Measurements from ENCODE around the gene TFF2. TPM values are rescaled to one million over a fixed set of nuclear protein-coding genes. Genes with fewer than 3 reads are reported as not detected.

TFF2 gene
- total RNA-seq, 1 donor, result not detected

DNA sequence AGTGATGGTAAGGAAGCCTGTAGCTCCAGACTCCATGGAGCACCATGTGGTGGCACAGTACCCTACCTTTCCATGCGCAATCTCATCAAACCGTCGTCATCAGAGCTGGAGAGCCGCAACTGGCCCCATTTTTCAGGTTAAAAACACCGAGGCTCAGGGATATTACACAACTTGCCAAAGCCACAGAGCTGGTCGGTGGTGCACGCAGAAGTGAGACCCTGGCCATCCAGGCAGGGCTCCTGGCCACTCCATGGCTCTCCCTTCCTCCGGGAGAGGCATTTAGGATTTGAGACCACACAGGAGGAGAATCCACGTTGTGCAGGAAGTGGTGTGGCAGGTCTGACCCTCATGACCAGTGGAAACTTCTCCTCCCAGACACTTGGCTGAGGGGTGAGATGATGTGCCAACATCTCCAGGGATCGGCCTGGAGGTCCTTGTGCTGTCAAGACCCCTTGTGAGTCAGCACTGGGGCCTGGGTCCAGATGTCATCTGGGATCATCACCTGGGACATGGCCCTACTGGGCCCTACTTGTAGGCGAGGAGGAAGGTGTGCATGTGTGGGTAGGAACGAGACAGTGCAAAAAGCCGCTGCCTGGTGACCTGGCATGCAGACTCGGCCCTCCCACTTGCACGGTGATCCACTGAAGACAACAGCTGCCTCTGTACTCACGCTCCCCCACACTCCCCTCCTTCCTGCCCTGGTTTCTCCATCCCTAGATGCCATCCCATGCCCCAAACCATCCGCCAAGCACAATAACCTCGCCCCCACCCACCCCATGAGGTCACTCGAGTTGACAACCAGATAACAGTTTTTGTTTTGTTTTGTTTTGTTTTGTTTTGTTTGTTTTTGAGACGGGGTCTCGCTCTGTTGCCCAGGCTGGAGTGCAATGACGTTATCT is 46.0 kb downstream of the TFF2 start:
- H3K9me3 ChIP-seq (ENCODE audit: low read depth, low read length), result no peaks in the 10 kb centered on the region
- no peak overlapping the region for H3K4me3 ChIP-seq (ENCODE audit: low read length)
- no peaks in the 10 kb centered on the region for H3K27me3 ChIP-seq (ENCODE audit: insufficient read depth, low read length)
- H3K4me1 ChIP-seq (ENCODE audit: insufficient read depth, low read length), result peaks cover 28% of the 10 kb centered on the region

DNA sequence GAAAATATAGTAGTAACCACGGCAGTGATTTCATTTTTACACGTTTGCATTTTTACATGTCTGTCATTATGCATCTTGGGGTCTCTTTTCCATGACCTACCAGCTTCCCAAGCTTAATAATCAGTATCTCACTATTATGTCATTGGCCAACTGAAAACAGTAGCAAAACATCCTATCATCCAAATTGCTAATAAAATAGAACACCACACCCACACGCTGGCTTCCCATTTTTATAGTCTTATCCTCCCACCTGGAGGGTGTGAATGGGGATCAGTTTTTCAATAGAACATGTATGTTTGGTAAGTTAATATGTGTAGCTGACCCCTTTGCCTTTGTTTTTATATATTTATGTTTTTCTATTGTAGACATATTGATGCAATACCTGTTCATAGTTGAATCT is 47.4 kb downstream of the TFF2 start:
- H3K4me3 ChIP-seq (ENCODE audit: low read length), result no peak overlapping the region
- H3K4me1 ChIP-seq (ENCODE audit: insufficient read depth, low read length), result peaks cover 23% of the 10 kb centered on the region
- H3K27me3 ChIP-seq (ENCODE audit: insufficient read depth, low read length), result no peaks in the 10 kb centered on the region

DNA sequence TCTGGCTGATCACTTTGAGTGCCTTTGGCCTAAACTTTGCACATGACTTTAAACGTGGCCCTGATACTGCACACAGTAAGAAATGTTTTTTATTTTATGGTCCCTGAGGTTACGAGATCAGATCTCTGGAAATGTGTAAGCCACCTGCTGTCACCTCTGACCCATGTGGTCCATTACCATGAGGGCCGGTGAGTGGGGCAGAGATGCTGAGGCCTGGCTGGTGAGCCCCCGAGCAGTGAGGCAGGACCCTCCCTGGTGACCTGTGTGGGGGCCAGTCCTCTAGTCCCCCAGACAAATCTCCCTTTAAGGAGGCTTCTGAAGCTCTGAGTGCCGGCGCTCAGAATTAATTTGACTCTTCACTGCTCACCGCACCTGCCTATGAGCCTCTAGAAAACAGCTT is 48.0 kb downstream of the TFF2 start:
- H3K27me3 ChIP-seq (ENCODE audit: insufficient read depth, low read length), result no peaks in the 10 kb centered on the region
- no peaks in the 10 kb centered on the region for H3K9me3 ChIP-seq (ENCODE audit: low read depth, low read length)
- peaks cover 17% of the 10 kb centered on the region for H3K4me1 ChIP-seq (ENCODE audit: insufficient read depth, low read length)
- H3K4me3 ChIP-seq (ENCODE audit: low read length), result no peak overlapping the region

More for the DNA sequence above, 47.4 kb downstream of the TFF2 start:
- H3K9me3 ChIP-seq (ENCODE audit: low read depth, low read length), result no peaks in the 10 kb centered on the region

DNA sequence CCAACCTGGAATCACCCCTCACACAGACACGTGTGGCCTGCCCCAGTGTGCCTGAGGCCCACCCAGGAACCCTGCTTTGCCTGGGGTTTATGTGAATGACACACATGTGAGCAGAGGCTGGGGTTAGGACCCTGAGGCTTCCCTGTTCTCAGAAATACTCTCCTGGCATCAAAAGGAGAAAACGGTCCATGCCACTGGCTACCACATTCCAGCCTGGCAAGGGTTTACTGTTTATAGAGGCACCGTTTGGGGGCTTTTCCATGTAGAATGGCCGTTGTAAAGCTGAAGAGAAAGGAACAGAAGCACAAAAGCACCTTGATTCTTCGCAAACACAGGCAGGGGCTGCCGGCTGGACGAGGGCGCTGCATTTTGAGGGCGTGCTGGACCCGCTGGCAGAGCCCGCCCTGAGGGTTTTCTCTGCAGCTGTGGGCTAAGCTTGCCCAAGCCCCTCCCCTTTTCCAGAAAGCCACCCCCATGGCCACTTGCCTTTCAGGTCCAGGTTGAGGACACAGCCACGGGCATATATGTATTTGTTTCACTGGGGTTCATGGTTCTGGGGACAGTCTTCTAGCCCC is 48.6 kb downstream of the TFF2 start:
- no peaks in the 10 kb centered on the region for H3K27me3 ChIP-seq (ENCODE audit: insufficient read depth, low read length)
- H3K4me3 ChIP-seq (ENCODE audit: low read length), result no peak overlapping the region
- H3K9me3 ChIP-seq (ENCODE audit: low read depth, low read length), result no peaks in the 10 kb centered on the region
- peaks cover 17% of the 10 kb centered on the region for H3K4me1 ChIP-seq (ENCODE audit: insufficient read depth, low read length)

DNA sequence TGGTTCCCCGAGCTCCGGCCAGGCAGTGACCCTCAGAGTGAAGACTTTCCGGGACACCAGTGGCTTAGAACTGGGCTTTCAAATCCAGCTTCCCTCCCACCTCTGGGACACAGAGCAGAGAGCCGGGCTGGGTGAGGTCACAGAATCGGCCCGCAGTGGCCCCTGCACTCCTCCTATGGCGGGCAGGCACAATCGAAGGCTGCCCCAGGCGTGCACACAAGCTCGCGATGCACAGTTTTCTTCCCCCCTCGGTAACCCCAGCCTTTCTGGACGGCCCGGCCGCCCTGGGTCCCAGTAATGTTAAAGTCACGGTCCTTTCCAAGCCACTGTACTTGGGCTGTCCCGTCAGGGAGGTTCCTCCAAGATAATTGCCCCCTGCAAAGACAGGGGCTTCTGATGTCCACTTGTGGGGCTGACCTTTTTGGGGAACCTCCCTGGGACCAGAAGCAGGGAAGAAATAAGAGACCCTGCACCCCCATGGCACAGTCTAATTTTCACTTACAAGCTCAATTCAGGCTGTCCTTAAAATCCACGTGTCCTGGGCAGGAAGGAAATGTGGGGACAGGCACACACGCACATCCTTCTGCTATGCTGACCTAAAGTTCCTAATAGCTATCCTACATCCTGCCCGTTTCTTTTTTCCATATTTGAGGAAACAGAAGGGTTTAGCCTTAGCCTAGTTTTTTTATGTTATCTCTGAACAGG is 49.3 kb downstream of the TFF2 start:
- no peaks in the 10 kb centered on the region for H3K9me3 ChIP-seq (ENCODE audit: low read depth, low read length)
- peaks cover 13% of the 10 kb centered on the region for H3K4me1 ChIP-seq (ENCODE audit: insufficient read depth, low read length)
- no peak overlapping the region for H3K4me3 ChIP-seq (ENCODE audit: low read length)
- H3K27me3 ChIP-seq (ENCODE audit: insufficient read depth, low read length), result no peaks in the 10 kb centered on the region

DNA sequence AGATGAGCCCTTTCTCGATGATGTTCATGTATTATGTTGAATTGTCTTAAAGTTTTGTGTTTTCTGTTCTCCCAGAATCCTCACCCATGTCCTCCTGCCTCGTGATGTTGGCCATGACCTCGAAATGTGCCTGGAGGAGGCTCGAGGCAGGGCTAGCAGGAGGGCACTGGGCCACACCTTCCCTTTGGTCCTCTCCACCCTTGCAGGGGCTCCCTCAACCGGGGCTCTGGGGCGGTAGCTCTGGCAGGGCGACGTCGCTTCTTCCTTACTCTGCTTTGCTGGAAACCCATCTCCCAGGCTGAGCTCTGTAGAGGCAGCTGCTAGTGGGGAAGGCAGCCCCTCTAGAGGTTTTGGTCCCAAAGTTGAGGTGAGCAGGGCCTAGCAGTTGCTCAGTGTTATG is 49.8 kb downstream of the TFF2 start:
- no peak overlapping the region for H3K4me3 ChIP-seq (ENCODE audit: low read length)
- no peaks in the 10 kb centered on the region for H3K9me3 ChIP-seq (ENCODE audit: low read depth, low read length)
- H3K4me1 ChIP-seq (ENCODE audit: insufficient read depth, low read length), result peaks cover 13% of the 10 kb centered on the region
- H3K27me3 ChIP-seq (ENCODE audit: insufficient read depth, low read length), result no peaks in the 10 kb centered on the region

DNA sequence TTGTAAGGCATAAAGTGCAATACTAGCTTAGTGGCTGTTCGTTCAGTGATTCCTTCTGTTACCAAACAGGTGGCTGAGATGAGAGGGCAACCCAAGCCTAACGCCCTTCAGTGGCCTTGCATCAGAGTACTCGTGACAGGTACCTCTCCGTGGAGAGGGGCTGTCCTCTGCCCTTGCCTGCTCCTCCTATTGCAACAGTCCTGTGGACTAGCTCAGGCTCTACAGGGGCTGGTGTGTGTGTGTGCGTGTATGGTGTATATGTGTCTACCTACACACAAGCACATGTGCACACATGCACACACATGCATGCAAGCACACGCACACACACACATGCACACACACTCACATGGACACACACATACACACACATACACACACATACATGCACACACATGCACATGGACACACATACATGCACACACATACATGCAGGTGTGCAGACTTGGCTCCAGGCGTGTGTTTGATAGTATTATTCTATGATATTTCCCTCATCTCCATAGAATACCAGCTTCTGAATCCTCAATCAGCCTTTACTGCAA is 50.7 kb downstream of the TFF2 start:
- peaks cover 13% of the 10 kb centered on the region for H3K4me1 ChIP-seq (ENCODE audit: insufficient read depth, low read length)
- H3K9me3 ChIP-seq (ENCODE audit: low read depth, low read length), result no peaks in the 10 kb centered on the region
- no peaks in the 10 kb centered on the region for H3K27me3 ChIP-seq (ENCODE audit: insufficient read depth, low read length)
- no peak overlapping the region for H3K4me3 ChIP-seq (ENCODE audit: low read length)

DNA sequence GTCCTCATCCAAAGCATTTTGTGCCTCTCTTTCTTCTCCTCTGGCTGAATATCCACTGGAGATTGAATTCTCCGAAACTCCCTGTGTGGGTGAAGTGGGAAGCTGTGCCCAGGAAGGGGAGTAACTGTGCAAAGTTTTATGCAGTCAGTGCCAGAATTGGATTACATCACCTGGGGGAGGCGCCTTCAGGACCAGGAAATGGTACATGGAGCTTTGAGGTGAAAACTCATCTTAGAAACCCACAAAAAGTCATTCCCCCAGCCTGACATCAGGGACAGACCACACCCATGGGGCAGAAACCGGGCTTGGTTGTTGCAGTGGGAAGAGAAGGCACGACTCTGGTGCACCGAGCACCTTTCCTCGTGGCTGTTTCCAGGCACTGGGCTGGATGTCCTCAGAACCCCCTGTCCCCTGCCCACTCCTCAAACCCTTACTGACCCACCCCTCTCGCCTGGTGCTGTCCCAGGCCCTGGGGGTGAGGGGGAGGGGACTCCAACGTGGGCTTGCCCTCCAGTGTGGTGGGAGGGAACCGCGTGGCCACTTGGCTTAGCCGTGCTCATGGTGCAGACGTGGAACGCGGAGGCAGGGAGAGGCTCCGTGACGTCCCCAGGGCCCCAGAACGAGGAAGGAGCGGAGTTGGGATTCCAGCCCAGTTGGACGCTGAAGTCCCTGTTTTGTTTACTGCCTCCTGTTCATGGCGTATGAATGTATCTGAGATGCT is 51.3 kb downstream of the TFF2 start:
- Histone ChIP-seq H3K27me3 (ENCODE audit: insufficient read depth, low read length) (no peaks in the 10 kb centered on the region), H3K9me3 (ENCODE audit: low read depth, low read length) (no peaks in the 10 kb centered on the region), H3K4me1 (ENCODE audit: insufficient read depth, low read length) (peaks cover 13% of the 10 kb centered on the region), H3K4me3 (ENCODE audit: low read length) (no peak overlapping the region)

DNA sequence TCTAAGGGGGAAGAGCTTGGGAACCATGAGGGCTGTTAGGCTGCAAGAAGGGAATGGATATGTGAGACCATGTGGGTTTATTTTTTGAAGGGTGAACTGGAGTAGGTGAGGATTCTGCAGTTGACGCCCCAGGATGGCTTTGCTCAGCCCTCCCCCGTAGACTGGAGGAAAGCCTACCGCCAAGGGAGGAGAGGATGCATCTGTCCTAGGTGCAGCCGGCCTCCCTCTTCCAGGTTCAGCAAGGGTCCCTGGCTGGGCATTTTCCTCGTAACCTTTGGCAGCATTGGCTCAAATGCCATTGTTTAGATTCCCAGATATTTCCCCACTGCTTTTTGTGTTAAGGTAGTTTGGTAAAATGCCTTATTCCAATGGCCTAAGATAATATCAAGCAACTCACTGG is 52.1 kb downstream of the TFF2 start:
- no peak overlapping the region for H3K4me3 ChIP-seq (ENCODE audit: low read length)
- H3K9me3 ChIP-seq (ENCODE audit: low read depth, low read length), result no peaks in the 10 kb centered on the region
- H3K4me1 ChIP-seq (ENCODE audit: insufficient read depth, low read length), result peaks cover 13% of the 10 kb centered on the region
- H3K27me3 ChIP-seq (ENCODE audit: insufficient read depth, low read length), result no peaks in the 10 kb centered on the region

DNA sequence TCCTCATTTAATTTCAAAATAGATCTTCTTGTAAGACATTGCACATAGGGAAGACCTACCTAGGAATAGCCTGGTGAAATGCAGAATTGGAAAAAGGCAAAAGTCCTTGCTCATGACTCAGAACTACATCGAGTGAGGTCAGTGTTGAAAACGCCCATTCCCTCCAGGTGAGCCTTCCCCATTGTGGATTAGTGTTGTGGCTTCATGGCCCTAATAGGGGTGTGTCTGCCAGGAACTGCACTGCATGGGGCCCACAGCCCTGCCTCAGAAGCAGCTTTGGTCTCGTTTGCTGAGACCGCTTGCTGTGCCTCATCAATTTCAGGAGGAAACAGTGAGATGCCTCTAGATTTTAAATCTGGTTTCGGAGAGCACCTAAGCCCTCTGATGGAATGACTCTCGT is 52.6 kb downstream of the TFF2 start:
- H3K27me3 ChIP-seq (ENCODE audit: insufficient read depth, low read length), result no peaks in the 10 kb centered on the region
- H3K4me1 ChIP-seq (ENCODE audit: insufficient read depth, low read length), result peaks cover 13% of the 10 kb centered on the region
- H3K4me3 ChIP-seq (ENCODE audit: low read length), result no peak overlapping the region
- no peaks in the 10 kb centered on the region for H3K9me3 ChIP-seq (ENCODE audit: low read depth, low read length)

DNA sequence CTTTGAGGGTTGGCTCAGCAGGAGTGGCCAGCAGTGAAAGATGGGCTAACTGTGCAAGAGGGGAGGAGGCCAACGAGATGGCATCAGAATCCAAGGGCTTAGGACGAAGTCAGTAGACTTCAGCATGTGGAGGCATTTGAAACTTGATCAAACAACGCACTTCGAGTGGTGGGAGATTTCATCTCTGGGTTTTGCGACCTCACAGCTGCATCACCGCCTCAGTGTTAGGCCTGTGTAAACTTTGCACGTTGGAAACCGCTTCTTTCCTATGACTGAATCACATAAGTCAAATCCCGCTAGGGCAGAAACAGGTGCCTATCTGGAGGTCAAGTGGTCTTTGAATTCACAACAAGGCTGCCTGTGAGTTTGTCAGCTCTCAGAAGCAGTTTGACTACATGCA is 53.4 kb downstream of the TFF2 start:
- no peaks in the 10 kb centered on the region for H3K9me3 ChIP-seq (ENCODE audit: low read depth, low read length)

DNA sequence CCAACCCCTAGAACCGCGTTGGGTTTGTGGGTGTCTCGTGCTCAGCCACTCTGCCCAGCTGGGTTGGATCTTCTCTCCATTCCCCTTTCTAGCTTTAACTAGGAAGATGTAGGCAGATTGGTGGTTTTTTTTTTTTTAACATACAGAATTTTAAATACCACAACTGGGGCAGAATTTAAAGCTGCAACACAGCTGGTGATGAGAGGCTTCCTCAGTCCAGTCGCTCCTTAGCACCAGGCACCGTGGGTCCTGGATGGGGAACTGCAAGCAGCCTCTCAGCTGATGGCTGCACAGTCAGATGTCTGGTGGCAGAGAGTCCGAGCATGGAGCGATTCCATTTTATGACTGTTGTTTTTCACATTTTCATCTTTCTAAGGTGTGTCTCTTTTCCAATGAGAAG is 54.3 kb downstream of the TFF2 start:
- H3K4me3 ChIP-seq (ENCODE audit: low read length), result no peak overlapping the region
- no peaks in the 10 kb centered on the region for H3K27me3 ChIP-seq (ENCODE audit: insufficient read depth, low read length)
- H3K4me1 ChIP-seq (ENCODE audit: insufficient read depth, low read length), result peaks cover 9% of the 10 kb centered on the region
- no peaks in the 10 kb centered on the region for H3K9me3 ChIP-seq (ENCODE audit: low read depth, low read length)

More for the DNA sequence above, 53.4 kb downstream of the TFF2 start:
- H3K27me3 ChIP-seq (ENCODE audit: insufficient read depth, low read length), result no peaks in the 10 kb centered on the region
- H3K4me3 ChIP-seq (ENCODE audit: low read length), result no peak overlapping the region
- H3K4me1 ChIP-seq (ENCODE audit: insufficient read depth, low read length), result peaks cover 13% of the 10 kb centered on the region
